Keratinocyte (primary cell): ENCODE data around the gene EIF2S2. TPM values are rescaled to one million over a fixed set of nuclear protein-coding genes. Genes with fewer than 3 reads are reported as not detected.

ENCODE experiments used
- DNase-seq: peaks from one replicate; pipeline ENCODE4 v3.0.0-alpha.2; 2011; ENCODE audit warnings: low read depth, missing footprints, low spot score
- FAIRE-seq: peaks from 2 replicates; lab custom pipeline; 2011; peaks lifted over from hg19 to GRCh38; lab: Jason Lieb, UNC
- H2AFZ ChIP-seq: 2 replicates; pipeline ENCODE4 v1.6.0; 2012; ENCODE audit warnings: low read length, control low read depth, inconsistent platforms; ENCODE audit not compliant: control insufficient read depth
- H3K27ac ChIP-seq: 2 replicates; pipeline ENCODE4 v1.5.1; 2011; ENCODE audit warnings: low read length; ENCODE audit not compliant: control insufficient read depth, insufficient read depth
- H3K27me3 ChIP-seq: 3 replicates; pipeline ENCODE4 v1.6.0; 2011; ENCODE audit warnings: low read length; ENCODE audit not compliant: control insufficient read depth, insufficient read depth; ENCODE audit errors: extremely low read depth
- H3K36me3 ChIP-seq, 2 experiments: 2 replicates in 1 of 2; 3 replicates in 1 of 2; pipeline ENCODE4 v1.5.1; 2011; ENCODE audit warnings: low read length in 2 of 2, mild to moderate bottlenecking in 1 of 2; ENCODE audit not compliant: control insufficient read depth in 2 of 2, insufficient read depth in 2 of 2; ENCODE audit errors: extremely low read depth in 1 of 2
- H3K4me1 ChIP-seq: 3 replicates; pipeline ENCODE4 v1.5.1; 2011; ENCODE audit warnings: low read length; ENCODE audit not compliant: control insufficient read depth, insufficient read depth; ENCODE audit errors: extremely low read depth
- H3K4me2 ChIP-seq: 3 replicates; pipeline ENCODE4 v1.6.0; 2011; ENCODE audit warnings: low read depth, low read length; ENCODE audit not compliant: control insufficient read depth, insufficient read depth; ENCODE audit errors: extremely low read depth
- H3K4me3 ChIP-seq, 3 experiments: fragments of 200-600 bp in 1 of 3; sonication (generic) in 1 of 3; 2 replicates in 2 of 3; 3 replicates in 1 of 3; pipeline ENCODE4 v1.5.1; 2011 to 2016; ENCODE audit warnings: low read length in 3 of 3, mild to moderate bottlenecking in 3 of 3, control low read depth in 2 of 3, inconsistent platforms in 1 of 3, low read depth in 1 of 3, mixed read lengths in 1 of 3, mixed run types in 1 of 3, moderate library complexity in 1 of 3; ENCODE audit not compliant: control insufficient read depth in 2 of 3, insufficient read depth in 2 of 3; ENCODE audit errors: extremely low read depth in 1 of 3
- H3K79me2 ChIP-seq: 2 replicates; pipeline ENCODE4 v1.6.0; 2012; ENCODE audit warnings: low read length; ENCODE audit not compliant: control insufficient read depth, insufficient read depth
- H3K9ac ChIP-seq: 3 replicates; pipeline ENCODE4 v1.6.0; 2011; ENCODE audit warnings: low read length; ENCODE audit not compliant: control insufficient read depth, insufficient read depth; ENCODE audit errors: extremely low read depth
- H3K9me1 ChIP-seq: 3 replicates; pipeline ENCODE4 v1.6.0; 2011; ENCODE audit warnings: low read length; ENCODE audit not compliant: control insufficient read depth, insufficient read depth; ENCODE audit errors: extremely low read depth
- H3K9me3 ChIP-seq: 2 replicates; pipeline ENCODE4 v1.5.1; 2012; ENCODE audit warnings: low read depth, low read length; ENCODE audit not compliant: control insufficient read depth
- H4K20me1 ChIP-seq: 3 replicates; pipeline ENCODE4 v1.6.0; 2011; ENCODE audit warnings: low read length; ENCODE audit not compliant: control insufficient read depth, insufficient read depth; ENCODE audit errors: extremely low read depth
- EZH2 ChIP-seq: IDR thresholded peaks from one replicate; pipeline ENCODE4 v1.6.1; 2012; ENCODE audit warnings: inconsistent platforms, mild to moderate bottlenecking, low read length, moderate library complexity
- dilution Hi-C: fragments of 300-500 bp; cut with MboI; formaldehyde crosslinking; loops from one replicate; pipeline ENCODE4 v1.7.0; 2020; ENCODE audit warnings: low sequenced_read_pairs; ENCODE audit not compliant: extremely low pct_ligation_motif_present
- polyA plus RNA-seq, 5 experiments: library from polyadenylated mRNA; depleted of rRNA in 3 of 5; stranded (reverse) in 3 of 5; stranded (forward) in 1 of 5; unstranded in 1 of 5; fragments of >200 nt; gene quantifications; 1 replicate in 1 of 5; 2 replicates in 3 of 5; 3 replicates in 1 of 5; pipeline versions ENCODE4 v1.2.1 to v1.2.3, GENCODE V29; 2011 to 2012; ENCODE audit warnings: missing spikeins in 2 of 5, low read depth in 1 of 5, low replicate concordance in 1 of 5
- TF ChIP-seq, protein P1 (sequence below), 3 experiments: IDR thresholded peaks in 1 of 3; conservative IDR thresholded peaks in 1 of 3; optimal IDR thresholded peaks in 1 of 3; 2 replicates in 2 of 3; 3 replicates in 1 of 3; pipeline versions ENCODE3 to v1.5.1; 2011; ENCODE audit warnings: low read length in 3 of 3, mild to moderate bottlenecking in 3 of 3, moderate library complexity in 2 of 3, control low read depth in 1 of 3, inconsistent platforms in 1 of 3; ENCODE audit not compliant: insufficient read depth in 2 of 3; ENCODE audit errors: extremely low read depth in 1 of 3

Gene EIF2S2
- polyA plus RNA-seq, 1 donor (not counting 4 experiments of a cell fraction or from before 2014, with no cell fraction given): 131 TPM

DNA sequence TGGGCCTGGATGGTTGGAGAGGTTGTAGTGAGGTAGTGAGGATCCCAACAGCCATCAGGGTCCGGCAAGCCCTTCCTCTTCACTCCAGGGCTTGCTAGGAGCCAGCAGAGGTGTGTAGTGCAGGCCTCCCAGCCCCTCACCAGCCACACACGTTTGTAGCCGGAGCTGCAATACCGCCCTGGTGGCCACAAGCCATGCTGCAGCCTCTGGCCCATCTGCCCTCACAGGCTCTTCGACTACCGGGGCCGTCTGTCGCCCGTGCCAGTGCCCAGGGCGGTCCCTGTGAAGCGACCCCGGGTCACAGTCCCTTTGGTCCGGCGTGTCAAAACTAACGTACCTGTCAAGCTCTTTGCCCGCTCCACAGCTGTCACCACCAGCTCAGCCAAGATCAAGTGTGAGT is 36.4 kb downstream of the EIF2S2 start:
- no peak overlapping the region for H3K27ac ChIP-seq
- H3K4me3 ChIP-seq: no peak overlapping the region
- no peak for TF ChIP-seq EZH2
- TF ChIP-seq, protein P1, sequence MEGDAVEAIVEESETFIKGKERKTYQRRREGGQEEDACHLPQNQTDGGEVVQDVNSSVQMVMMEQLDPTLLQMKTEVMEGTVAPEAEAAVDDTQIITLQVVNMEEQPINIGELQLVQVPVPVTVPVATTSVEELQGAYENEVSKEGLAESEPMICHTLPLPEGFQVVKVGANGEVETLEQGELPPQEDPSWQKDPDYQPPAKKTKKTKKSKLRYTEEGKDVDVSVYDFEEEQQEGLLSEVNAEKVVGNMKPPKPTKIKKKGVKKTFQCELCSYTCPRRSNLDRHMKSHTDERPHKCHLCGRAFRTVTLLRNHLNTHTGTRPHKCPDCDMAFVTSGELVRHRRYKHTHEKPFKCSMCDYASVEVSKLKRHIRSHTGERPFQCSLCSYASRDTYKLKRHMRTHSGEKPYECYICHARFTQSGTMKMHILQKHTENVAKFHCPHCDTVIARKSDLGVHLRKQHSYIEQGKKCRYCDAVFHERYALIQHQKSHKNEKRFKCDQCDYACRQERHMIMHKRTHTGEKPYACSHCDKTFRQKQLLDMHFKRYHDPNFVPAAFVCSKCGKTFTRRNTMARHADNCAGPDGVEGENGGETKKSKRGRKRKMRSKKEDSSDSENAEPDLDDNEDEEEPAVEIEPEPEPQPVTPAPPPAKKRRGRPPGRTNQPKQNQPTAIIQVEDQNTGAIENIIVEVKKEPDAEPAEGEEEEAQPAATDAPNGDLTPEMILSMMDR (optimal IDR thresholded peaks at IDR 0.05 in 1 of 3, IDR thresholded peaks at IDR 0.05 in 1 of 3, conservative IDR thresholded peaks at IDR 0.05 in 1 of 3; ENCODE audit: extremely low read depth in 1 of 3, insufficient read depth in 2 of 3, low read length in 3 of 3): peak in 2 of 3 experiments; percentile 15 to 32
- no peak overlapping the region for H2AFZ ChIP-seq
- DNase-seq: no peak
- no peaks in the 10 kb centered on the region for H4K20me1 ChIP-seq
- H3K9me3 ChIP-seq: no peaks in the 10 kb centered on the region
- peaks cover 32 to 55% of the 10 kb centered on the region in 2 experiments for H3K36me3 ChIP-seq
- FAIRE-seq: no peak
- dilution Hi-C loops: no loop called here
- H3K4me1 ChIP-seq: no peaks in the 10 kb centered on the region
- H3K9ac ChIP-seq: no peak overlapping the region
- H3K27me3 ChIP-seq: no peaks in the 10 kb centered on the region
- no peak overlapping the region for H3K4me2 ChIP-seq
- H3K9me1 ChIP-seq: no peaks in the 10 kb centered on the region
- peaks cover 33% of the 10 kb centered on the region for H3K79me2 ChIP-seq

DNA sequence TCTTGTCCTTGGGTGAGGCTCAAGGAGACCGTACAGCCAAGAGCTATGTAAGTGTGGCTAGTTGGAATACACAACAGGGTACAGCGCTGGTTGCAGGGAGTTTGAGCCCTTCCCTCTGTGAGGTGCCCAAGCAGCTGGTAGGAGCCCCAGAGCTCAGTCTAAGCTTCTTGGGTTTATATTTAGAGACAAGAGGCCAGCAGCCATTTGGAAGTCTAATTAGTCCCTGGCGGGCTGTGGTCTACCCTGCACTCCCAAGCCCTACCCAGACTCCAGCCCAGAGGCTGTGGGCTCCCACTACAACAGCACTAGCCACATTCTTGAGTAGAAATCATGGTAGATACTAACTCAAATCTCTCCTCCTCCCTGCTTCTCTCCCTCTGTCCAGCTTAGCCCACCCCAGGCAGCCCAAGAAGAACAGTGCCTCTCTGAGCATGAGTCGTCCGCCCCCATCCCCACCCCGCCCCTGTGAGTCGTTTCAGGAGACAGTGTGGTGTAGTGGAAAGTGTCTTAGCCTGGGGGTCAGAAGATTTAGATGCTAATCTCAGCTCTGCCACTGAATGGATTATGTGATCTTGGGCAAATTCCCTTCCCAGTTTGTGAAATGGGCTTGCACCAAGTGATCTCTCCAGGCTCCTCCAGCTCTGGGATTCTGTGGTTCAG is 37.8 kb downstream of the EIF2S2 start:
- dilution Hi-C loops: loop anchor here (25.0 kb wide), 1 partner anchor 137 kb away; no protein-coding TSS in a partner anchor
- no peaks in the 10 kb centered on the region for H3K9me3 ChIP-seq
- peaks cover 39% of the 10 kb centered on the region for H3K79me2 ChIP-seq
- no peak overlapping the region for H3K4me2 ChIP-seq
- FAIRE-seq: no peak
- no peak for DNase-seq
- H3K27ac ChIP-seq: no peak overlapping the region
- H3K36me3 ChIP-seq: peaks cover 30 to 45% of the 10 kb centered on the region in 2 experiments
- peaks cover 3% of the 10 kb centered on the region for H4K20me1 ChIP-seq
- no peak overlapping the region for H3K9ac ChIP-seq
- TF ChIP-seq, protein P1 (optimal IDR thresholded peaks at IDR 0.05 in 1 of 3, IDR thresholded peaks at IDR 0.05 in 1 of 3, conservative IDR thresholded peaks at IDR 0.05 in 1 of 3; ENCODE audit: extremely low read depth in 1 of 3, insufficient read depth in 2 of 3, low read length in 3 of 3): no peak
- H3K9me1 ChIP-seq: no peaks in the 10 kb centered on the region
- no peaks in the 10 kb centered on the region for H3K27me3 ChIP-seq
- H3K4me1 ChIP-seq: peaks cover 5% of the 10 kb centered on the region
- H3K4me3 ChIP-seq: no peak overlapping the region
- no peak overlapping the region for H2AFZ ChIP-seq
